SH-SY5Y (cell line): ENCODE data around the gene DGLUCY.

Experiments used
- GATA2 ChIP-seq: IDR thresholded peaks from 2 replicates; pipeline ENCODE4 v1.6.1; 2011; ENCODE audit warnings: mild to moderate bottlenecking, low read depth, low read length
- GATA3 ChIP-seq: IDR thresholded peaks from 2 replicates; pipeline ENCODE4 v1.6.1; 2011; ENCODE audit warnings: low read depth, mild to moderate bottlenecking, low read length, moderate library complexity

Gene DGLUCY

DNA sequence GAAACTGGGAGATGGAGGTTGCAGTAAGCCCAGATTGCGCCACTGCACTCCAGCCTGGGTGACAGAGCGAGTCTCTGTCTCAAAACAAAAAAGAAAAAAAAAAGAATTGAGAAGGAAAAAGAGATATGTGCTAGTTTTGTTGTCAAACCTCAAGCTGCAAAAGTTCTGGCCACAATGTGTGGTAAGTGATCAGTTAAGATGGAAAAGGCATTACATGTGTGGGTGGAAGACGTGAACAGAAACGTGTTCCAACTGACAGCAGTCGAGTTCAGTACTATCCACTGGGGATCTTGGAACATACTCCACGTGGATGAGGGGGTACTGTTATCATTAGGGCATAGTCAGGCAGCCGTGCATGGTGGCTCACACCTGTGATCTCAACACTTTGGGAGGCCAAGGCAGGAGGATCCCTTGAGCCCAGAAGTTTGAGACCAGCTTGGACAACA, 113.3 kb downstream of the DGLUCY start:
- TF ChIP-seq GATA3 (no peak), GATA2 (no peak)

DNA sequence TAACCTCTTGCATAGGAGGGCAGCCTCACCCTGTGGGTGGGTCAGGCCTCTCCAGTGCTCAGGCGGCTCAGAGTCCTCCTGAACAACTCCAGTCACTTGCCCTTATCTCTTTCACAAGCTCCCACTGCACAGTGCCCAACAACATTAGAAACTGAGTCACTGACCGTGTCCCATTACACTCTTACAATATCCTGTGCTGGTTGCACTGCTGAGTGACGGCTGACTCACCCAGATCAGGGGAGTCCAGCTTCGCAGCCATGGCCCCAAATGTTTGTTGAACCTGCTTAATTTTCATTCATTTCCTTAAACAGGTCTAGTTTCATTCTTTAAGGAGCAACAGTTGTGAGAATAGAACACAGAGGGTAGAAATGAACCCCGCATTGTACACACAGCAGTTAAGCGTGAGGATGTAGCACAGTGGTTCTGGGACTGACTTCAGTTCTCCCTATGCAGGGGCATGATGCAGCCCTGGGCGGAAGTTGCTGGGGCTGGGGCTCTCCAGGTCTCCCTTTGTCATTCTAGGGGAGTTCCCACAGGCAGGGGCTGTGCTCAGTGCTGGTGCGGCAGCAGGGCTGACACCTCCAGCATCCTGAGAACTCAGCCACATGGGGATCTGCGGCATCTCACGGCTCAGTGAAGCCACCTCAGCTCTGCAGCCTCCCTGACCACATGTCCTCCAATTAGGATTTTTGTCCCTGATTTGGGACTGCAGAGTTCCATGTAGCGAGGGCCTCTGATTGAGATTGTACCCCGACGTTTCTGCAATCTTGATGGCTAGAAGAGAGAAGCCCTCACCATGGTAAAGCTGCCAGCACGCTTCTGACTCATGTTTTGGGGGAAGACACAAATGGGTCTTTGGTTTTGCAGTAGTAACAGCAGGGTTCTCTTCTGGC, 114.5 kb downstream of the DGLUCY start:
- TF ChIP-seq GATA2 (no peak), GATA3 (no peak)

DNA sequence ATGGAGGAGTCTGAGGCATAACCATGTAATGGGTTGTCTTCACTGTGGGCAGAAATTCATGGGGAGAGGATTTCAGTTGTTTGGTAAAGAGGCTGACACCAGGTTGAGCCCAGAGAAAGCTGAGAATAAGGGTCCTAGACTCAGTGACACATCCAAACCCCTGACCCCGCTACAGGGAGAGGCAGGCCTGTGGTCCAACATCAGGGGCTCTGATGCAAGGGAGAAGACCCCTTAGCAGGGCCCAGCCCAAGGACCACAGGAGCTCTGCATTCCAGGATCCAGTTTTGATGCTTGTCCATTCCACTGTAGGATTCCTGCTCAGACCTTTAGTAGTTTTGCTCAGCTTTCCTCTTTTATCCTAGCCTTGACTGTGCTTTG, 115.1 kb downstream of the DGLUCY start:
- TF ChIP-seq GATA2 (no peak), GATA3 (no peak)

DNA sequence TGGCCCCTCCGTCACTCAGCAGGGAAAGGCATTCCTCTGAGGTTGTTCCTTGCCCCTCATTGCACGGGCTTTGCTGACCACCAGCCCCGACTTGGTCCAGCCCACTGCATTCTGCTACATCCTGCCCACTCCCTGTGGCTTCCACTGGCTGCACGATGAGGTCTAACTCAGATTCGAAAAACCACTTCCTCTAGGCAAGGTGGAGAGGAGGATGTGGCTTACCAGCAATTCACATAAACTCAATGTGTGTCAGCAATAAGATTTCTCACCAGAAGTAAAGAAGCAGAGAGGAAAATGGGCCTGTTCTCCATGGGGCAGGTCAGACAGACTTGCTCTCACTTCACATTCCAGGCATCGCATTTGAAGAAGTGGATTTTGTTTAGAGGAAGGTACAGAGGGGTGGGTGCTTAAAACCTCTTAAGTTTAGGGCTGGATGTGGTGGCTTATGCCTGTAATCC, 115.9 kb downstream of the DGLUCY start:
- TF ChIP-seq GATA2 (no peak), GATA3 (no peak)

DNA sequence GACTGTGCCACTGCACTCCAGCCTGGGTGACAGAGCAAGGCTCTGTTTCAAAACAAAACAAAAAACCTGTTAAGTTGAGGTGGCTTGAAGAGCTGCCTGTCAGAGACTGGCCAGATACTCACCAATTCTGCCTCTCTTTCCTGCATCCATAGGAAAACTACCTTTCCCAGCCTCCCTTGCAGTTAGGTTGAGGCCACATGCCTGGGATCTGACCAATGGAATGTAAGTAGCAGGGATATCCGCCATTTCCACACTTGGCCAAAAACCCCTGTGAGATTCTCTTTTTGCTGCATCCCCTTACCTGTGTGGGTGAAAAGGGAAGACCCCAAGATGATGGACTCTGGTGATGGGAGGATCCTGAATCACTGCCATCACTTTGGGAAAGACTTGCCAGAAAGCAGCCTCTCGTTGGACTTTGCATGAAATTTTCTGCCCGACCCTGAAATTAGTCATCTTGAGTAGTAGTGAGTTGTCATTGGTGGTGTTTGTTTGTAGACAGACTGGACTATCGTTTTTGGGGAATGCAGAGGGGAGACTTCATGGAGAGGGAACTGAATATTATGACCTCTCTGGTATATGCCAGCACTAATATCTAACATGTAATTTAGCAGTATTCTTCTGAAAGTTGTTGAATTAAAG, 116.6 kb downstream of the DGLUCY start:
- TF ChIP-seq GATA3, result no peak
- no peak for TF ChIP-seq GATA2

DNA sequence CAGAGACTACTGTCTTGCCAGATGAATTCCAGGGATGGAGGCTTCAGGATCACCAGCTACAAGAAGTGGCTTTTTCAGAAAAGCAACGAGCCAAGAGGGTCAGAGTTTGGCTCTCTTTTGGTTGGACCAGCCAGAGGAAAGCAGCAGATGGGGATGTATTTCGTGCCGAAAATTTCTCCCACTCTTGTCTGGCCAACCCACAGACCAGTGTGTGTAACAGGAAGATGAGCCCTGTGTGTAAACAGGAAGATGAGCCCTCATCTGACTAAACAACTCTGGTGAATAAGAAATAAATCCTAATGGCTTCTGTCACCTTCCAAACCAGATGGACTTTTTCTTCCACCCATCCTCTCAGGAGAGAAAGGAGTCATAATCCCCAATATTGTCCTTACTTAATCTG, 117.6 kb downstream of the DGLUCY start:
- TF ChIP-seq GATA3, result no peak
- no peak for TF ChIP-seq GATA2

DNA sequence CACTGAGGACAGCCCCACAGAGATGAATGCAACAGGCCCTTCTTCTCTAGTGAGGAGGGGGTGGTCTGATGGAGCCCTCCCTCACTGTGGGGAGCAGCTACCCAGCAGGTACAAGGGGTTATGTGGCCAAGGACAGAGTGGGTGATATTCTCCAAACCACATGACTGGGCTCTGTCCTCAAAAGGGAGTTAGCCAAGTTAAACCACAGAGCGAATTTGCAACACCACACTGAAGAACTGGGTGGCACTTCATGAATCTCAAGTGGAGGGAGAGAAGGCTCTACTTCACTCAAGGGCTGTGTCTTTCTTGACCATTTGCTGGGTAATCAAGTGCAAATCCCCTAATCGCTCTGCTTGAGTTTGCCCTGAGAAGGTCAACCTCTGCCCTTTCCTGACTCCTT, 118.2 kb downstream of the DGLUCY start:
- no peak for TF ChIP-seq GATA3
- no peak for TF ChIP-seq GATA2

DNA sequence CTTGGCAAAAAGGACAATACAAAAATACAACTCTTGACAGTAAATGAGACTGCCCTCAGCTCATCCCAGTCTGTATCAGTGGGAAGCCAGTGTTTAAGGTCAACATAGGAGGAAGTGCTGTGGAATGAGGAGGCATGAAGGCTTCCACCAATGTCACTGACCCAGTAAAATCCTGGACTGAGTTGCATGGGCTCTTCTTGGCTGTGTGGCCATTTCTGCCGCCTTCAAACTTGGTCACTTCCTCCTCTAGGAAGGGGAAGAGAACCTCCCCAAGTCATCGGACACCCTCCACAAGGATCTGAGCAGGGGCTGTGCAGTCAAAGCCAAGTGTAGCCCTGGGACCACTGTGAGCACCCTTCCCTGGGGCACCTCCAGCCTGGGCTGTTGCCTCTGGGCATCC, 118.7 kb downstream of the DGLUCY start:
- no peak for TF ChIP-seq GATA2
- no peak for TF ChIP-seq GATA3

DNA sequence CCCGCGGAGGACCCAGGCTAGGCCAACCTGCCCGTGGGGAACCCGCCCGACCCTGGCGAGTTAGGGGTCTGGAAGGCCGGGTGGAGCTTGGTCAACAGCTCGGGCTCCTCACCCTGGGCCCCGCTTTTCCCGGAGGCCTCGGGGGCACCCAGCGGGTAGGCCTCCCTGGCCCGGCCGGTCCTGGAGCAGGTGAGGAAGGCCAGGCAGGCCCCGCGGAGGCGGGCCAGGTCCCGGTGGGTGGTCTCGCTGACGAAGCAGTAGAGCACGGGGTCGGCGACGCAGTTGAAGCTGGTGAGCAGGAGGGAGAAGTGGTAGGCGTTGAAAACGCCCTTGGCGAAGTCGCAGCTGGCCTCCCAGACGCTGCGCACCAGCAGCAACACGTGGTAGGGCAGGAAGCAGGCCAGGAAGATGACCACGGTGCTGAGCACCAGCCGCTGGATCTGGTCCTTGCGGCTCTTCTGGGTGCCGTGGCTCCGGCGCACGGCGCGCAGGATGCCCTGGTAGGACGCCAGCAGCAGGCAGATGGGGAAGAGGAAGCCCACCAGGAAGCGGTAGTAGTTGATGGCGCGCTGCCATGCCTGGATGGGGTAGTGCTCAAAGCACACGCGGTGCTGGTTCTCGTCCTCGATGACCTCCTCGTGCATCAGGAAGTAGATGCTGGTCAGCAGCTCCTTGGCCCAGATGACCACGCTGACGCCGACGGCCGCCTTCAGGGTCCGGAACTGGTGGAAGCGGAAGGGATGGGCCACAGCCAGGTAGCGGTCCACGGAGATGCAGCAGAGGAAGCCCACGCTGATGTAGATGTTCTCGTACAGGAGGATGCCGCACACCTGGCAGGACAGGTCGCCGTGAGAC, 120.3 kb downstream of the DGLUCY start:
- TF ChIP-seq GATA3 (no peak), GATA2 (no peak)

DNA sequence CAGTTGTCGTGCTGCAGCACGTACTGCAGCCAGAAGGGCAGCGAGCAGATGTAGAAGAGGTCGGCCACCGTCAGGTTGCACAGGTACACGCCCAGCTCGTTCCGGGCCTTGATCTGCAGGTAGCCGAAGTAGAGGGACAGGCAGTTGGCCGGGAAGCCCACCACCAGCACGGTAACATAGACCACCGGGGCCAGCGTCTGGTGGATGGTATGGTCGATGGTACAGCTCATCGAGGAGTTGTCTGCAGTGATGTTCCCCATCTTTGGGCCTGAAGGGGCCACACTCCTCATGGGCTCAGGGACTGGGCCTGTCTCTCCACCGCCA, 120.9 kb downstream of the DGLUCY start:
- TF ChIP-seq GATA2, result no peak
- no peak for TF ChIP-seq GATA3

DNA sequence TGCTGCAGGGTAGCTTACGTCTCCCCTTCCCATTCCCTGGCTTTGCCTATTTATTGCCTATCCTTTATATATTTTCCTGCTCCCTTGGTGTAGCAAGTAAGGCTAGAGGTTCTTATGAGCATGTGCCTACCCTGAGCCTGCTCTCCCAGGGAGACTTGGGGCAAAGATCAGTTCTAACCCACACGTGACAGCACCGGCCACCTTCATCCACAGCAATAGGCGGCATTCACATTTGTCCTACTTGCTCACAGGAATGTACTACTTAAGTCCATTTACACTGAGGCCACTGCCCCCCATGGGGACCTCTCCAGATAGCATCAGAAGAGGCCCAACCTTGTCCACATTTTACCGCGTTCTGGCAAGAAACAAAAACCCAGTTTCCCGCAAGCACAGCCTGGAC, 122.0 kb downstream of the DGLUCY start:
- TF ChIP-seq GATA3 (no peak), GATA2 (no peak)

DNA sequence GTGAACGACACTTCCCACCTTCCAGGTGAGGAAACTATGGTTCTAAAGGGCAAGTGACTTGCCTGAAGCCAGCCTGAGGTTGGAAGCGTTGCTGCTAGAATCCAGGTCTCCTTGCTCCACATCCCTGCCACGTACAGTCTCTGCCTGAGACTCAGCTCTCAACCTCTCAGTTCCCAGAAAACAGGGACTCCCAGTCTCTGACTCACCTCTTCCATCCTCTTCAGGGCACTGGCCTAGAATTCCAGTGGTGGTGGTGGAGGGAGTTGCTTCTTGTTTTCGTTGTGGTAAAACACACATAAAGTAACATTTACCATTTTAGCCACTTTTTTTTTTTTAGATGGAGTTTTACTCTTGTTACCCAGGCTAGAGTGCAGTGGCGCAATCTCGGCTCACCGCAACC, 123.3 kb downstream of the DGLUCY start:
- no peak for TF ChIP-seq GATA2
- TF ChIP-seq GATA3, result no peak

DNA sequence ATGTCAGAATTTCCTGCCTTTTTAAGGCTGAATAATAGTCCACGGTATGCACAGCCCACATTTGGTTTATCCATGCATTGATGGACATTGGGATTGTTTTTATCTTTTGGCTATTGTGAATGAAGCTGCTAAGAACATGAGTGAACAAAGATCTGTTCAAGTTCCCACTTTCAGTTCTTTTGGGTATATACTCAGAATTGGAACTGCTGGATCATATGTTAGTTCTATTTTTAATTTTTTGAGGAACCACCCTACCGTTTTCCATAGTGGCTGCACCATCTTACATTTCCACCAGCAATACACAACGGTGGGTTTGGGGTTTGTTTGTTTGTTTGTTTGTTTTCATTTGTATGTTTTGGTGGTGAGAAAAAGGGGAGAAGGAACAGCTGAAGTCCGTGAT, 124.2 kb downstream of the DGLUCY start:
- TF ChIP-seq GATA3, result no peak
- no peak for TF ChIP-seq GATA2

DNA sequence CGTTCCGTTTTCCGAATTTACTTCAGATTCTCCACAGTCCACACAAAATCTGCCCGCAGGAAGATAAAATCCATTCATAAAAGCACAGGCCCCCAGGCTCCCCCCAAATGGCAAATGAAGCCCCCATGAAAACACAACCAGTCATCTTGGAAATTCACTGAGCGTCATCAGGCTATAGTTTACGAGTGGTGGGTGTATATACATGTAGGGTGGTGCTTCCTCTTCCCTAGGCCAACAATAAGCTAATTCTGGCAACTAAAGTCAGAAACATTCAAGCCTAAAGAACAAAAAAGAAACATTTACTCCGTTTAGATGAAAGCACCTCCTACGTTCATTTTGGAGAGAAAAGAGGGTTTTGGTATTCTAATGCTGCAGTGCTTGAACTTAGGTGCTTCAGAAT, 124.8 kb downstream of the DGLUCY start:
- TF ChIP-seq GATA2 (no peak), GATA3 (no peak)
